GM18511 (cell line): Measurements from ENCODE around the gene ANKRD17.
A peak's percentile ranks its signal among the peaks of the same experiment; 100 is the strongest.
"Not testable (repeated sequence)": the region's sequence is repeated elsewhere in the genome, so short reads cannot be mapped to it uniquely, and the experiment has no call there.

Experiments
- ATAC-seq: cut with Tn5 transposase; IDR thresholded peaks from one replicate; pipeline ENCODE4 v1.9.1; 2021; ENCODE audit warnings: mild to moderate bottlenecking, moderate library complexity; ENCODE audit not compliant: unreplicated experiment

ANKRD17 gene

GRCh38 chr4:73247100-73247499 is 11.5 kb downstream of the ANKRD17 start:
- no peak for ATAC-seq

DNA sequence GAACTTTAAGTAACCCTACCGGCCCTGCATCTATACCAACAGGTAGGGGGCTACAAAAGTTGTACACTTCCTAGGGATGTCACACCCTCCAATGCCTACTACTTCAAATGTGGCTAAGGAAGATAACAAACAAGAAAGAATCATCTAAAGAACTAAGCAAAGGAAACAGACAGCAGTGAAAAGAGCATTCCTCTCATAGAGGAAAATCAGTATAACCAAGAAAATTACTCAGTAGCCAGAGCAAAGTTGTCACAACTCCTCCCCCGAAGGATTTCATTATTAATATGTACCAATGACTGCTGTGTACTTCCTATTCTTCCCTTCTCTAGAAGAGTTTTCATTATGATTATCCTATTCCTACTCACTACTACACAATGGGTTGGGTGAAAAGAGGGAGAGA is 12.6 kb downstream of the ANKRD17 start:
- ATAC-seq, result no peak

DNA sequence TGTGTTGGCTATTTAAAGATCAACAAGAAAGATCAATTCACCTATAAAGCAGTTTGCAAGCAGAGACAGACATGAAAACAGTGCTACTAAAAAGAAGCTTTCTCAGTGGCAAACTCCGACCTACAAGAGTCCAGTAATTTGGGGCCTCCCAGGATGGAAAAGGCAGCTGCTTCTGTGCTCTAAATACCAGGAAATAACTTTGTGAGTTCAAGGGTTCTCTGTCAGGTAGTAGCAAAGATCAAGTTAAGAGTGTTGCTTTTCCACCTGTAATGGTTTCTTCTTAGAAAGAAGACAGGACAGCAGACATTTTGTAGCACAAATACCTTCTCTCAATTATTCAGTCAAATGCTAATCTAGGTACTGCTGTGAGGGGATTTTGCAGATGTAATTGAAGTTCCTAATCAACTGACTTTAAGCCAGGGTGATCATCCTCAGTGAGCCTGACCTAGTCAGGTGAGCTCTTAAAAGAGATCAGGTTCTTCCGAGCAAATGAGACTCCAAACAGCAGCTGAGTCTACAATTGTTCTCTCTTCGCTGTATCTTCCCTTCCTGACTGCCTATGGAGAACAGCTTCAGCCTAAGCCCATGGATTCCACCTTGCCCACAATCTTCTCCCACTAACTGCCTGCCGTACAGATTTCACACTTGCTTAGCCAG is 13.5 kb downstream of the ANKRD17 start:
- no peak for ATAC-seq

DNA sequence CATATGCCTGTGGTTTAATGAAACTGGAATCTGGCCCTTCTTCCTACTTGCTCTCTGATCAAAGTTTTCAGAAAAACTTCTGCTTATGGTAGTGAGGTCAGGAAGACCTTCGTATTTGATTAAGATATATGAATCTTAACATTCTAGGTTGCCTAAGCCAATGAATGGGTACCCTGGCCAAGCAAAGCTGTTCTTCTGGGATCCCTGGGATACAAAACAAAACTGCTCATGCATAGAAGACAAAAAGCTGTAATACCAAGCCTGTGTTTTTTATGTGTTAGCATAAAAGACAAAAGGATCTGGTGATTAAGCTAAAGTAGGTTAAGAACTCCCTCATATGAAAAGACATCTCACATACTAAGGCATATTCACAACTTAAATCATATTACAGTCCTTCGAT is 21.6 kb downstream of the ANKRD17 start:
- ATAC-seq, result no peak

- no peak for ATAC-seq
Measured at GRCh38 chr4:73236151-73236550, 22.4 kb downstream of the ANKRD17 start.

GRCh38 chr4:73234712-73235111 is 23.9 kb downstream of the ANKRD17 start:
- no peak for ATAC-seq

DNA sequence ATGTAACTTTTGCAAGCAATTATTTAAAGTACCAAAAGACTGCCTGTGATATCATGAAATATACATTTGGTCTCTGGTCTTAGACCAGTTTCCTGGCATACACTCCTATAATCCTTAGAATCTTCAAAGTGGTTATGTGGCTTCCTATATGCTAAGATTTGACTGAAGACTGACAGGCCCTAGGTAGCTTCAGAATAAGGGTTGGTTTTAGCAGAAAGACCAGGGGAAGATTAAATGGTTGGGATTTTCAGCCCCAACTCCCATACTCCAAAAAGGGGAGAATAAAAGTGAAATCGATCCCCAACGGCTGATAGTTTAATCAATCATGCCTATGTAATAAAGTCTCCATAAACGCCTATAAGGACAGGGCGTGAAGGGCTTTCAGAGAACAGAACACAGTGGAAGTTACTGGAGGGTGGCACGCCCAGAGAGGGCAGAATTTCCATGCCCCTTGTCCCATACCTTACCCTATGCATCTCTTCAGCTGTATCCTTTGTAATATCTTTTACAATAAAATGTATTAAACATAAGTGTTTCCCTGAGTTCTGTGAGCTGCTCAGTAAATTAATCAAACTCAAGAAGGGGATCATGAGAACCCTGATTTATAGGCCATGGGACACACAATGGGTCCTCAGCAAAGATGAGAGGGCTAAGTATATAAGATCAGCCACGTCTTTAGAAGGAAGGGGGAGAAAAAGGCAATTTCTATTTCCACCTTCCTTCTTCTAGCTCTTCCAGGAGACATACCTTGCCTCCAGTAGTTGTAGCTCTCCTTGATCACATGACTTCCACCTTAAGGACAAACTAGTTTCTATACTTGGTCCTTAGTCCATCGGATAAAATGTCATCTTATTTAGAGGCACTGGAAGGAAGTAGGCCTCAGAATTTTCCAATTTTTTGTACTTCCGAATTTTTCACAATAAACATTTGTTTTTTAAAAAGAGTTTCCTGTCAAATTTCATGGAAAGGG is 26.8 kb downstream of the ANKRD17 start:
- ATAC-seq, result no peak

DNA sequence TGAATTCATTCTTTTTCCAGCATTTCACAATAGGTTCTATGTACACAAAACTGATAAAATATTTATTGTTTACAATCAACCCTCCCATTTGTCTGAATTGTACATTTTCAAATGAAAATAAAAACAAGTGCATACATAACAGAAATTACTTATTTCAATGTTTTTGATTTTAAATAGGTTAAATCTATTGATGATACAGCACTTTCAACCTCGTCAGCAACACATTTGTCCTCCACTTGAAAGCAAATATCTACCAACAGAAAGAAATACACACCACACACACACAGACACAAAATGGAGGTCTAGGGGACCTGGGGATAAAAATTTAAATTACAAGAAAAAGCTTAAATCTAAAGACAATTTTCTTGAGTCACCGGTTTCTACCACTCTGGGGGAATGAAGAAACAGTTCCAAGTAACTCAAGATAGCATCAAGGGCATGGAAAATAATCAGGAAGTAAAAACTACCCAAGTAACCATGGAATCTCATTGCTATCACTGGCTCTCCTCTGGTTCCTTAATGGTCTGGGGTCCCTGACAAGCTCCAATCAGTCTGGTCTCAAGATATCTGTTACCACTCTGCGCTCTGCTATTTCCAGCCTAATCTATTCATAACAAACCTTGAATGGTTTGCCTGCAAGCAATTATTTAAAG is 27.6 kb downstream of the ANKRD17 start:
- ATAC-seq, result no peak

GRCh38 chr4:73228800-73229199 is 29.8 kb downstream of the ANKRD17 start:
- not testable (repeated sequence) for ATAC-seq

DNA sequence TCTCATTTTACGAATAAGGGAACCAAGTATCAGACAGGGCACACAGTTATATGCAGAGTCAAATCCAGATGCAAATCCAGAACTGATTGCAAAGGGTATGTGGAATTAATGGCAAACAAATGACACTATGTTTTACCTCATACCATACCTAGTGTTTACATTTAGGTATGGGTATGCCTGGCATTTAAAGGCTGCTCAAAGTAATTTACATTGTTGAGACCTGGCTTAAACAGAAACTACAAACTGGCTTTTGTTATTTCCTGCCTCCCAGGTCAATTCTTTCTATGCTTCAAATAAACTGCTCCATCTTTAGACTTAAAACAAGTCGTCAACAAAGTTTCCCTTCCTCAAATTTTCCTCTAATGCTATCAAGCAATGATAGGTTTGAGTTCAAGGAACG is 33.7 kb downstream of the ANKRD17 start:
- ATAC-seq, result no peak

DNA sequence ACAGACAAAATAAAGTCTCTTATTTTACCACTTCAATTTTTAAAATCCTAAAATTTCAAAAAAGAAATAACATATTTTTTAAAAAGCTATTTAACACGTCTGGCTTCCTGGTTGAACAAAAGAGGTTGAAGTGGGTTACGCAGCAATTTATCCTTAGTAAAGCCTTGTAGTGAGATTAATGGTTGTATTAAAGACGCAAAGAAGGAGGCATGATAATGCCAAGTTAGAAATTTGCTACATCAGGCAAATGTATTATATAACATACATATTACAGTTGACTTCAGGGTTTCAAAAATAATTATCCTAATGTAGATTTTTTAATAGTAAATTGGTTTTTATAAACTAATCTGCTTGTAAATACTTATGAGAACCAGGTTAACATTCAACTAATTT is 35.3 kb downstream of the ANKRD17 start:
- ATAC-seq, result no peak

- ATAC-seq, result peak; percentile 98
Measured at GRCh38 chr4:73222466-73223257, 35.9 kb downstream of the ANKRD17 start.

- ATAC-seq, result no peak
Measured at GRCh38 chr4:73221734-73222133, 36.9 kb downstream of the ANKRD17 start.

DNA sequence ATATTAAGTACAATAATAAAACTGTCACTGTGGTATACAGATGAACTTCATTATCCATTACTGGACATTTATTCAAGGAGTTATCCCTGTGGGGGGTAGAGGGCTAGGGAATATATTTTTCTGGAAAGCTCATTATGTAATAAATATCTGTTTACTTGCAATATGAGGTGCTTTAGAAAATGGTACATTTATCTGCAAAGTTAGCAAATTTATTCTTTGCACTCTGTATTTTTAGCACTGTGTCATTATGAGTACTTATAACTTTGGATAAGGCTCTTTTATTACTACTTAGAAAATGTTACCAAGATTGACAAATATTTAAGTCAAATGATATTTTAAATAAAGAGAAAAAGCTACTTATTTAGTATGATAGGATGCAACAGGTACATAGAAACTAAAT is 37.8 kb downstream of the ANKRD17 start:
- ATAC-seq, result no peak

GRCh38 chr4:73213916-73214653 is 44.5 kb downstream of the ANKRD17 start:
- ATAC-seq, result no peak

- no peak for ATAC-seq
Measured at GRCh38 chr4:73212982-73213730, 45.4 kb downstream of the ANKRD17 start.

- ATAC-seq, result no peak
Measured at GRCh38 chr4:73211968-73212367, 46.6 kb downstream of the ANKRD17 start.

DNA sequence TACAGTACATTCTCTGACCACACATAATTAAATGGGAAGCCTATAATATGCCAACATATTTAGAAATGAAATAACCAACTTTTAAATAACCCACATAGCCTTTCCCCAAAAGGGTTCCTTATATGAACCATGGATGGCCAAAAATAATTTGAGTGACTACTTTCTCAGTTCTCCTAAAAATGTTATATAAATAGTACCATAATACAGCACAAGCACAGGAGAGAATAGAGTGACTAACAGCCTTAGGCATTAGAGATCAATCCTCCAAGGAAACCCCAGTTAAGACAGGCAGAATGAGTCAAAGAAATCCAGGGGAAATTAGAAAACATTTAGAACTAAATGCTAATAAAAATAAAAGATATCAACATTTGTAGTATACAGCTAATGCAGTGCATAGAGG is 50.2 kb downstream of the ANKRD17 start:
- no peak for ATAC-seq

- ATAC-seq, result no peak
Measured at GRCh38 chr4:73206236-73206635, 52.4 kb downstream of the ANKRD17 start.
